C4-2B (cell line): ENCODE measurements around the gene PTPRT.

Source experiments
- CTCF ChIP-seq: fragments of 450-650 bp; conservative IDR thresholded peaks from 2 replicates; pipeline ENCODE4 v1.5.1; 2017; ENCODE audit warnings: mild to moderate bottlenecking
- ZFX ChIP-seq: fragments of 450-650 bp; IDR thresholded peaks from 2 replicates; pipeline ENCODE4 v1.6.1; 2017

GRCh38 chr20:43202100-43202499 is 12.4 kb upstream of the PTPRT start:
- TF ChIP-seq CTCF (no peak), ZFX (no peak)
